ENCODE measurements around the gene SAMM50.

DNA sequence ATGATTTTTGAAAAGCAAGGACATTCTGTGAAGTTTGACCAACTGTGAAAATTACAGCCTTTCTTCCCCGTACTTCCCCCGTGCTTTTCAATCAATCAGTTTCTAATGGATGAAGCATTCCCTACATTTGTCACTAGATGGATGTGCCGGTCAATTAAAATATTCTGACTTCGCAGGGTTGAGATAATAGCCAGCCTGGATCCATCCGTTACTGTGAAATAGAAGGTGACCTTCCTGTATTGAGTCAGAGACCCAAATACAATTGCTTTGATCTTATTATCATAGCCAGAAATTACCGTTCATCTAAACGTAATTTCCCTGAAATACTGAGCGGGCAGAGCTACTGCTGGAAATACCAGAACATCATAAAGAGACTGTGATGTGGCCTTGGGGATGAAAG, 47.8 kb downstream of the SAMM50 start:
- TF ChIP-seq, protein P1, sequence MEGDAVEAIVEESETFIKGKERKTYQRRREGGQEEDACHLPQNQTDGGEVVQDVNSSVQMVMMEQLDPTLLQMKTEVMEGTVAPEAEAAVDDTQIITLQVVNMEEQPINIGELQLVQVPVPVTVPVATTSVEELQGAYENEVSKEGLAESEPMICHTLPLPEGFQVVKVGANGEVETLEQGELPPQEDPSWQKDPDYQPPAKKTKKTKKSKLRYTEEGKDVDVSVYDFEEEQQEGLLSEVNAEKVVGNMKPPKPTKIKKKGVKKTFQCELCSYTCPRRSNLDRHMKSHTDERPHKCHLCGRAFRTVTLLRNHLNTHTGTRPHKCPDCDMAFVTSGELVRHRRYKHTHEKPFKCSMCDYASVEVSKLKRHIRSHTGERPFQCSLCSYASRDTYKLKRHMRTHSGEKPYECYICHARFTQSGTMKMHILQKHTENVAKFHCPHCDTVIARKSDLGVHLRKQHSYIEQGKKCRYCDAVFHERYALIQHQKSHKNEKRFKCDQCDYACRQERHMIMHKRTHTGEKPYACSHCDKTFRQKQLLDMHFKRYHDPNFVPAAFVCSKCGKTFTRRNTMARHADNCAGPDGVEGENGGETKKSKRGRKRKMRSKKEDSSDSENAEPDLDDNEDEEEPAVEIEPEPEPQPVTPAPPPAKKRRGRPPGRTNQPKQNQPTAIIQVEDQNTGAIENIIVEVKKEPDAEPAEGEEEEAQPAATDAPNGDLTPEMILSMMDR (IDR thresholded peaks at IDR 0.05; ENCODE audit: low read depth, low read length, missing input control): no peak
- TF ChIP-seq MAX (IDR thresholded peaks at IDR 0.05): no peak

All from liver (tissue), 2 donors.